Activated T-helper 2 cell treated with anti-CD3 and anti-CD28 coated beads, Interferon-gamma antibody, Interleukin-2, Interleukin-4, amounts not matched to agents 10 μg/mL and 5 μg/mL and 100 μg/mL, durations not matched to agents 14 hours and 24 hours and 36 hours (primary cell): ENCODE results near the gene NALCN. TPM values are rescaled to one million over a fixed set of nuclear protein-coding genes. Genes with fewer than 3 reads are reported as not detected.

ENCODE experiments used
- DNase-seq: peaks from one replicate; pipeline ENCODE4 v3.0.0; 2021; ENCODE audit warnings: low spot score
- H3K27ac Mint-ChIP-seq: one replicate; pipeline ENCODE4 v1.8.0; 2021; ENCODE audit warnings: mixed read lengths
- H3K27me3 Mint-ChIP-seq: one replicate; pipeline ENCODE4 v1.8.0; 2021; ENCODE audit warnings: low read depth, mixed read lengths
- H3K36me3 Mint-ChIP-seq: one replicate; pipeline ENCODE4 v1.8.0; 2021; ENCODE audit warnings: low read depth, mixed read lengths
- H3K4me1 Mint-ChIP-seq: one replicate; pipeline ENCODE4 v1.8.0; 2021; ENCODE audit warnings: low read depth, mixed read lengths
- H3K4me3 Mint-ChIP-seq: one replicate; pipeline ENCODE4 v1.8.0; 2021; ENCODE audit warnings: low read depth, mild to moderate bottlenecking, moderate library complexity, mixed read lengths
- H3K9me3 Mint-ChIP-seq: one replicate; pipeline ENCODE4 v1.8.0; 2021; ENCODE audit warnings: mixed read lengths
- intact Hi-C: fragments of 100-400 bp; cut with micrococcal nuclease; formaldehyde crosslinking; loops from one replicate; pipeline ENCODE4 v1.15.1; 2023
- total RNA-seq: library from RNA; stranded (reverse); gene quantifications from 2 replicates; pipeline ENCODE4 v1.2.3, GENCODE V29; 2022

The NALCN gene
- total RNA-seq, 1 donor from 2014 or later = not detected

DNA sequence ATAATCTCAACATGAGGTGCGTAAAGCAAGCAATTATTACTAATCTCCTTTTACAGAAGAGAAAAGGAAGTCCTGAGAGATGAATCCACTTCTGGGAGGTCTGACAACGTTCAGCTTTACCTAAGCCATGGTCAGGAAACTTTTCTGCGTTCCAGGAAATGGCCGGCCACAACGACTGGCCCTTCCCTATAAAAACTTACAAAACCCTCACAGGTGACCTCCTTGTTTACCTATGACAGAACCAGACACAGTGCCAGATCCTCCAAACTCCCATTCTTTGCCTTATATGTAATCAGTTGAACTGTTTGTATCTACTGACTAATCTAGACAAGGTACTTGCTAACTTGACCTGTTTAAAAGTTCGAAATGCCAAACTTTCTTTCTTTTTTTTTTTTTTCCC, 390.0 kb downstream of the NALCN start:
- H3K9me3 Mint-ChIP-seq = no peaks in the 10 kb centered on the region
- DNase-seq = no peak
- H3K4me1 Mint-ChIP-seq = no peaks in the 10 kb centered on the region
- H3K27me3 Mint-ChIP-seq = no peaks in the 10 kb centered on the region
- H3K27ac Mint-ChIP-seq = no peak overlapping the region
- H3K4me3 Mint-ChIP-seq = no peak overlapping the region
- intact Hi-C loops = no loop called here
- no peaks in the 10 kb centered on the region for H3K36me3 Mint-ChIP-seq

DNA sequence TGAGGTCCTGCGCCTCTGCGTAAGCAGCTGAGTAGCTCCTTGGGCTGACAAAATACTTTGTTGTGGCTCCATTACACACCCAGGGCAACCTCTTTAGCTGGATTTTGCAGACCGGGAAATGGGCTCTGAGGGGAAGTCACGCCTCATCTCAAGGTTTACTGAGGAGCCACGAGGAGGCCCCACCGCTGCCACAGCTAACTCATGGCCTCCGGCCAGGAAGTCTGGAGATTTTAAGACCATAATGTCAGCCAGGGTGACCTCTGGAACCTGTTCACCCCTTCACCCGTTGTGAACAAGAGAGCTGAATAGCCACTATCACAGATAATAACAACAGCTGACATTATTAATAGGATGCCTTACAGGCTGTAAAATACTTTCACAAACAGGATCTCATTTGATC, 390.4 kb downstream of the NALCN start:
- intact Hi-C loops = no loop called here
- Mint-ChIP-seq H3K4me1 (no peaks in the 10 kb centered on the region), H3K27ac (no peak overlapping the region), H3K27me3 (no peaks in the 10 kb centered on the region), H3K4me3 (no peak overlapping the region), H3K9me3 (no peaks in the 10 kb centered on the region), H3K36me3 (no peaks in the 10 kb centered on the region)
- no peak for DNase-seq

DNA sequence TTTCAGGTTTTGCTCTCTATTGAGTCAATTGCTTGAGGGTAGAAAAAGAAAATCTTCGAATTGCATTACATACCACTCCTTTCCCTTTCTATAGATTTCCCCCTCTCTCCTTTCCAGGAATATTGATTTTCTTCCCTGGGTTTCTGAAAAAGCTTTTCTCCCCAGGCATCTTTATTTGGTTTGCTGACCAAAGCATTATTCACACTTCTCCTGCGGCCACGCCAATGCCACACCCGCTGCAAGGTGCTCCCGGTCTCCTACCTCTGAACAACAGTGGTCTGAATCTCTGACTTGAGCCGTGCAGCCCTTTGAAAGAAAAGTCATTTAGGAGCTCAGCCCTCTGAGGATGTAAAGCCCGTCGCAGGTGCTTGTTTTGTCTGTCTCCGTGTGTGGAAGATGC, 390.8 kb downstream of the NALCN start:
- Mint-ChIP-seq H3K36me3 (no peaks in the 10 kb centered on the region), H3K4me1 (no peaks in the 10 kb centered on the region), H3K9me3 (no peaks in the 10 kb centered on the region), H3K27me3 (no peaks in the 10 kb centered on the region), H3K27ac (no peak overlapping the region), H3K4me3 (no peak overlapping the region)
- intact Hi-C loops = no loop called here
- DNase-seq = no peak

DNA sequence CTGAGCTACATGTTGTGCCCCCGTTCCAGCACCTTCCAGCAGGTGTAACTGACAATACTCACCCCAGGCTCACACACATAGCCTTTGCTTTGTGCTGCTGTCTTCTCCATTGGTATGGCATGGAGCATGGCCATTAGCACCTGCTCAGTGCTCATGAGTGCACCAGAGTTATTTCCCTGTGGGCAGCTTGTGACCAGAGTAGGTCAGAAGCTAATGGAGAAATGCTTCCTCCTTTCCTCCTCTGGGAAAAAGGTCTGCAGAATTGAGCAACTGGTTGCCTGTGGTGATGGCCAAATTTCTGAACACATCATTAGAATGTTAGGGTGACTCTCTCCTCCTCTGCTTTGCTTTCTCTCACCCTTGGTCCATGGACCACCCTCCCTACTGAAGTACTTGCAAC, 397.2 kb downstream of the NALCN start:
- intact Hi-C loops = no loop called here
- Mint-ChIP-seq H3K4me1 (no peaks in the 10 kb centered on the region), H3K27me3 (peaks cover 7% of the 10 kb centered on the region), H3K9me3 (no peaks in the 10 kb centered on the region), H3K36me3 (no peaks in the 10 kb centered on the region), H3K27ac (no peak overlapping the region), H3K4me3 (no peak overlapping the region)
- DNase-seq = no peak

DNA sequence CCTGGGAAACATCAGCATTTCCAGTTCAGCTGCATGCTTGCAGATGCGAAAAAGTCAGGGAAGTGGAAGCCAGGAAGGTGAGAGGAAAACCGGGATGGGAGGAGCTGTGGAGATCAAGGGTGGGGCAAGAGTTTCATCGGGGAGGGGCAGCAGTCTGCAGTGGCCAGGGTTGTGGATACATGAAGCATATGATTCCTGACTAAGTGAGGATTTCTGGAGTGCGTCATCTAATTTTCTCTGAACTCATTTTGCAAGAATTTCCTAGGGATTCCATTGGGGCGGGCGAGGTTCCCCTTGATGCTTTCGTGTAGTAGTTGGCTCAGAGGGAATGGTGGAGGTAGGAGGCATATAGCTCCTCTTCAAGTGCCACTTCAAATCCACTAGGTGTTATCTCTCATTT, 397.6 kb downstream of the NALCN start:
- intact Hi-C loops = no loop called here
- H3K4me1 Mint-ChIP-seq = no peaks in the 10 kb centered on the region
- no peak overlapping the region for H3K4me3 Mint-ChIP-seq
- H3K9me3 Mint-ChIP-seq = no peaks in the 10 kb centered on the region
- H3K27me3 Mint-ChIP-seq = peaks cover 7% of the 10 kb centered on the region
- DNase-seq = no peak
- no peak overlapping the region for H3K27ac Mint-ChIP-seq
- H3K36me3 Mint-ChIP-seq = no peaks in the 10 kb centered on the region

DNA sequence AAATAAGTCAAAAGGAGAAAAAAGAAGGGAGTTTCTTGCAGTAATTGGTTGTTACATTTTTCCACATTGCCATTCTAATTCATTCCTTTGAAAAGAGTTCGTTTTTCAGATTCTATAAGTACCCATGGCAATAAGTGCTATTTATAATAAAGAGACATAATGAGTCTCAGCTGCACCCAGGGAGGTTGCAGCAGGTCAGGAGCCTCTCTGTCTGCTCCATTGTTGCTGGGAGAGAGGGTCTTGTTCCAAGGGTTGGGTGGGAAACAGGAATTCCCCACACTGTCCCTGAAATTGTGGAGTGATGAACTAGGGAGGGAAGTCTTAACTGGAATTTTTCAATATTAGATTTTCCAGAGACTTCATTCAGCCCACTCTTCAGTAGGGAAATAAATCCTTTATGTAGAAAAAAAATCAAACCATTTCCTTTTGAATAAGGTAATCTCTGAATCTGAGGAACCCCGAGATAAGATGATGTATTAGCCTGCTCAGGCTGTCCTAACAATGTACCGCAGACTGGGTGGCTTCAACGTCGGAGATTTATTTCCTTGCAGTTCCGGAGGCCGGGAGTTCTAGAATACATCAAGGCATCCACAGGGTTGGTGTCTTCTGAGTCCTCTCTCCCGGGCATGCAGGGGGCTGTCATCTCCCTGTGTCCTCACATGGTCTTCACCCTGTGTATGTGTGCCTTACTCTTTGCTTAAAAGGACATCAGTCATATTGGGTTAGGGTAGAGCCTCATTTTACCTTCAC, 399.0 kb downstream of the NALCN start:
- DNase-seq = no peak
- Mint-ChIP-seq H3K4me1 (no peaks in the 10 kb centered on the region), H3K4me3 (no peak overlapping the region), H3K27me3 (peaks cover 7% of the 10 kb centered on the region), H3K9me3 (no peaks in the 10 kb centered on the region), H3K36me3 (no peaks in the 10 kb centered on the region), H3K27ac (no peak overlapping the region)
- intact Hi-C loops = no loop called here

DNA sequence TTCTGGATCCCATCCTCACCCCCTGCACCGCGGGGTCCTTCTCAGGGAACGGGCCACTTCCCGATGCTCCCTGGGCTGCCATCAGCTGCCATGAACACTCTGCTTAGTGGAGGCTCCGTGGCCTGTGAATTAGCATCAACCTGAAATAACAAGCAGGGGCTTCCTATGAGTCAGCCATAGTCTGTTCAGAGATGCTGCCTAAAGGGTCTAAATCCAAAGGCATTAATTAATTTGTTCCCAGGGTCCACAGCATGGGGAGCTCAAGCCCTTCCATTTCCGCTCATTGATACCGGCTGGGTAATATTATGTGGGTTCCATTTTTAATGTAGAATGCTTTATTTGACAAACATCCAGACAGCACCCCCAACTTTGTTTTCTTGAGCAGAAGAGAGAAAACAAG, 399.8 kb downstream of the NALCN start:
- Mint-ChIP-seq H3K27ac (no peak overlapping the region), H3K36me3 (no peaks in the 10 kb centered on the region), H3K4me3 (no peak overlapping the region), H3K4me1 (no peaks in the 10 kb centered on the region), H3K27me3 (peaks cover 7% of the 10 kb centered on the region), H3K9me3 (no peaks in the 10 kb centered on the region)
- intact Hi-C loops = no loop called here
- no peak for DNase-seq

DNA sequence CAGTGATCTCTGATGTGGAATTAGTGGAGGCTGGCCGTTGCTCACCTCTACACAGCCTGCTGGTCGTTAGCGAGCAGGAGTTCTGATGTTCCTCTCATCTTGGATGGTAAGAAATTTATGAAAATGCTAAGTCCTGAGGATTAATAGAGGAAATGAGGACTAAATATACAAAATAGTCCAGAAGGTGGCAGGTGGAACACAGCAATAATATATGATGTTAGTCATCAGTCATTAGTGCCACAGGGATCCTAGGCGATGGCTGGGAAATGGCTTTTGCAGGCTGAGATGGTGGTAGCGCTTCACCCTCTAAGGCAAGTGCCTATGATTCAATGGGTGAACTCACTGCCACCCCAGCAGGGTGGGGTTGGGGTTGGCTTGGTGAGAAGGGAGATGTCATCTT, 403.1 kb downstream of the NALCN start:
- Mint-ChIP-seq H3K27ac (no peak overlapping the region), H3K9me3 (no peaks in the 10 kb centered on the region), H3K27me3 (peaks cover 4% of the 10 kb centered on the region), H3K36me3 (no peaks in the 10 kb centered on the region), H3K4me1 (no peaks in the 10 kb centered on the region), H3K4me3 (no peak overlapping the region)
- no peak for DNase-seq
- intact Hi-C loops = no loop called here

DNA sequence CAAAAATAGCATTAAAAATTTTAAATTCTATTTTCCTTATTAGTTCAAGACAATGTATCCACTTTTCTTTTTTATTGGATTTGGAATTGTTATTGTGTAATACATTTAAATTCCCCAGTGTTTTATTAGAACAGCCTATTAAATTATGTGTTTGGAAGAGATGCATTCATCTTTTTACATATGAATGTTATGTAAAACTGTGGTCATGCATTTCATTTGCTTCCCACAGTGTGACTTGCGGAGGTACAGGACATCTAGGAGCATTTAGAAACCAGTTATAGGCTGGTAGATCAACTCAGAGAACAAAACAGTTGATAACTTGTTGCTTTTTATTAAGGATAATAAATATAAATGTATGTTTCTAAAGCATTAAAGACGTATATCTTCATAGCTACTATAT, 406.2 kb downstream of the NALCN start:
- intact Hi-C loops = no loop called here
- H3K27me3 Mint-ChIP-seq = no peaks in the 10 kb centered on the region

DNA sequence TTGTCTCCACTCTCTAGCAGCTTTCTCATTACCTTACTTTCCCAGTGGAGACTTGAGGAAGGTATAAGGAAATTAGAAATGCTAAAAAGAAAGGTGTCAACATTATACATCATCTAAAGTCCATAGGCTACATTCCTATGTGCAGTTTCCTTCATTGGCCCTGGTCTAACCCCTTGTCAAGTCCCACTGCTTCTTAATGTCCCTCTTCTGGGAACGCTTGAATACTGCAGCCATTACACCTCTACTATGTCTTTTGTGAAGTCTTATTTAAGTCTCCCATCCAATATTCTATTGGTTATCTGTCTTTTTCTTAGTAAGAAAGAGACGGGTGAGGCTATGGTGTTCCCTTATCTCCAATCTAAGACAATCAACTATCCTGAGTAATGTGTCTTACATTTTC, 409.1 kb downstream of the NALCN start:
- Mint-ChIP-seq H3K27me3 (no peaks in the 10 kb centered on the region), H3K4me1 (no peaks in the 10 kb centered on the region), H3K36me3 (no peaks in the 10 kb centered on the region), H3K9me3 (no peaks in the 10 kb centered on the region), H3K27ac (no peak overlapping the region), H3K4me3 (no peak overlapping the region)
- intact Hi-C loops = no loop called here
- DNase-seq = no peak

More for the DNA sequence above, 406.2 kb downstream of the NALCN start:
- DNase-seq = no peak
- Mint-ChIP-seq H3K9me3 (no peaks in the 10 kb centered on the region), H3K36me3 (no peaks in the 10 kb centered on the region), H3K4me3 (no peak overlapping the region), H3K4me1 (no peaks in the 10 kb centered on the region), H3K27ac (no peak overlapping the region)

Other genes with a start within 250 kb of the NALCN start
- not detected in 2 replicates for gene ITGBL1, start 36.2 kb upstream of the NALCN start, total RNA-seq